Heart left ventricle (tissue), 16 donors: Measurements from ENCODE around the gene TMEM198. TPM values are rescaled to one million over a fixed set of nuclear protein-coding genes. Genes with fewer than 3 reads are reported as not detected.

ENCODE experiments used
- ATAC-seq, 4 donors: fragments of 200-7000 bp; cut with Tn5 transposase; one replicate each; pipeline ENCODE4 v1.9.1; 2020 to 2022; ENCODE audit warnings: moderate library complexity in 4 of 4, mild to moderate bottlenecking in 3 of 4, moderate number of reproducible peaks in 1 of 4
- DNase-seq, 5 donors: peaks; one replicate each; pipeline ENCODE4 v3.0.0-alpha.2; 2020
- H3K27ac ChIP-seq, 12 donors: fragments of 200-600 bp; sonication (generic) in 4 of 12; one replicate each; pipeline versions ENCODE4 v1.5.0 to v1.8.0; 2016 to 2022; ENCODE audit warnings: mild to moderate bottlenecking in 2 of 12
- H3K27me3 ChIP-seq, 9 donors: fragments of 200-600 bp; sonication (generic) in 2 of 9; one replicate each; pipeline versions ENCODE4 v1.5.1 to v1.8.0; 2016 to 2022; ENCODE audit warnings: mild to moderate bottlenecking in 3 of 9
- H3K36me3 ChIP-seq, 9 donors: fragments of 200-600 bp; sonication (generic) in 2 of 9; one replicate each; pipeline versions ENCODE4 v1.5.0 to v1.8.0; 2018 to 2022; ENCODE audit warnings: mild to moderate bottlenecking in 2 of 9
- H3K4me1 ChIP-seq, 12 donors: fragments of 200-600 bp; sonication (generic) in 4 of 12; one replicate each; pipeline versions ENCODE4 v1.5.0 to v1.8.0; 2016 to 2022; ENCODE audit warnings: mild to moderate bottlenecking in 3 of 12
- H3K4me3 ChIP-seq, 12 donors: fragments of 200-600 bp; sonication (generic) in 4 of 12; one replicate each; pipeline versions ENCODE4 v1.5.0 to v1.8.0; 2017 to 2022; ENCODE audit warnings: mild to moderate bottlenecking in 9 of 12, moderate library complexity in 4 of 12
- H3K9me3 ChIP-seq, 12 donors: fragments of 200-600 bp; sonication (generic) in 4 of 12; one replicate each; pipeline versions ENCODE4 v1.5.0 to v1.8.0; 2016 to 2022; ENCODE audit warnings: mild to moderate bottlenecking in 1 of 12
- POLR2A ChIP-seq, 2 donors: fragments of 450-650 bp; IDR thresholded peaks; one replicate each; pipeline ENCODE4 v1.6.1; 2017; ENCODE audit warnings: antibody characterized with exemption in 2 of 2, mild to moderate bottlenecking in 2 of 2, moderate library complexity in 2 of 2
- WGBS, 4 donors: extraction: QIAGEN DNeasy Blood & Tissue Kit in 2 of 4; methylation state at CpG; one replicate each; pipeline versions ENCODE4 v1.1.5 to v1.1.7; 2013 to 2018; 5-methylcytosine and 5-hydroxymethylcytosine counted together
- intact Hi-C, 10 donors: fragments of 100-400 bp; cut with DNase I; formaldehyde crosslinking; loops; one replicate each; pipeline versions ENCODE4 v1.11.1 to v1.14.2; 2022
- polyA plus RNA-seq, 2 donors: library from polyadenylated mRNA; stranded (reverse); fragments of 200-250 nt; gene quantifications; one replicate each; pipeline ENCODE4 v1.2.3, GENCODE V29; 2013
- total RNA-seq, 9 donors: library from RNA; depleted of rRNA in 2 of 9; stranded (reverse); fragments of >200 nt in 2 of 9; fragmentation: NEBNext Ultra II Directional in 3 of 9; extraction: Animal tissue kit (Norgen Biotek cat#: 25700) in 3 of 9; gene quantifications; one replicate each; pipeline versions ENCODE4 v1.1.0 to v1.2.4, GENCODE V29; 2016 to 2023
- TF ChIP-seq, protein P1 (sequence below), 12 donors: fragments of 200-600 bp; sonication (generic) in 4 of 12; IDR thresholded peaks; one replicate each; pipeline versions ENCODE4 v1.5.0 to v1.8.0; 2018 to 2022; ENCODE audit warnings: antibody characterized with exemption in 12 of 12, mild to moderate bottlenecking in 5 of 12
- donor health status: ischemic (EF 13 %, LVEDD 7.1; RV severe dilation, severe dysfunction).
- donor health status: healthy with polysubstance abuse.
- donor health status: DM: no; HTN: yes; CAD: no.
- donor health status: DM: no; HTN: no; CAD: no.
- donor health status: ischemic (EF 25% LVEDD 6.9; RV normal size, moderate dysfunction).
- donor health status: ischemic (EF 25% LVEDD 5.7; RV mildly dilated, moderate dysfunction).
- donor health status: healthy.
- donor health status: DM: yes; HTN: yes; CAD: no.
- donor health status: ischemic (EF 35%, LVEDD 5.7; RV mildly dilated, moderate dysfunction).
- donor health status: nonischemic (EF 11% LVEDD 7.7; RV severe dilation, severe dysfunction).
- donor health status: DM: yes; HTN: yes; CAD: no.
- donor health status: PGD.
- donor health status: ischemic (EF 29% LVEDD 5.4; RV normal size, mild dysfunction).
- donor health status: nonischemic (EF 23%, LVEDD 6.1; RV moderate dilation, normal function).

The TMEM198 gene
- total and polyA plus RNA-seq, 11 donors: 0.65 to 10.2 (median 2.3) TPM

DNA sequence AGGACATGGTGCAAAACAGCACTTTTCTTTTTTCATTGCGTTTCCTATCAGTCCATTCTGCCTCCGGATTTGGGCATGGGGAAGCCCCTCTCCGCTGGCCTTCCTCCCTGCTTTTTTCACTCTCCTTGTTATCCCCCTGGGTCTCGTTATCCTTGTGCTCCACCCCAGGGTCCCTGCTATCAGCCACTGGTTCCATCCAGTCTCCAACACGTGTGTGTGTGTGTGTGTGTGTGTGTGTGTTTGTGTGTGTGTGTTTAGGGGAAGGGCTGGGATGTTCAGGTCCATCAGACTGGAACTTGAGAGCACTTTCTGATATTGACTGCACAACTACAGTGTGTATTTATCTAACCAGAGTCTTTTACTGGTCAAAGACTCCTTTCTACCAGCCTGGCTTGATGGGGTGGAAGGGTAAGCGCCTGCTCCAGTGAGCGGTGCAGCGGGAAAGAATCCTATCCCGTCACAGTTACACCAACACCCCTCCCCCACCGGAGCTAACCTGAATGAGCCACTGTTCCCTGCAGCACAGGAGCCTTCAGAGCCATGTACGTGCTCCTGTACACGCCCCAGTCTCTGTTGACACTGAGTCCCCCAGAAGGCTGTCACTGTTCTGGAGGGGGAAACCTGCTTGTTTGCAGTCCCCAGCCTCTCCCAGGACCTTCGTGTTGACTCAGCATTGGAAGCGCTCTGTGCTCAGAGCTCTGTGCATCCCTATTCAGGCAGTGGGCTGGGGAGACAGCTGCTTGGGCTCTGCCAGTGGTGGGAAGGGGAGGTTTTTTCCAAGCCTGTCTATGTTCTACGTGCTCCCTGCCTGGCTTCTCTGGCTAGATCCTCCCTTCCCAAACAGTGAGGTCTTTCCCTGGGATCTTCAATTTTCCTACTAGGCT lies 32.9 kb downstream of the TMEM198 start:
- no peak for TF ChIP-seq POLR2A (IDR thresholded peaks at IDR 0.05)
- intact Hi-C loops: no loop called here
- DNase-seq (no peak), ATAC-seq (peak in 2 of 4 donors; percentile 10 to 28)
- Histone ChIP-seq H3K9me3 (no peaks in the 10 kb centered on the region), H3K27ac (no peak overlapping the region), H3K36me3 (no peaks in the 10 kb centered on the region), H3K4me3 (no peak overlapping the region), H3K27me3 (peaks cover 0 to 21% (median 0%) of the 10 kb centered on the region in 9 donors), H3K4me1 (peaks cover 0 to 15% (median 0%) of the 10 kb centered on the region in 12 donors)
- 23 to 35% (median 29%) methylated on average over 14 to 15 of the region's 15 CpGs for WGBS, 4 donors

DNA sequence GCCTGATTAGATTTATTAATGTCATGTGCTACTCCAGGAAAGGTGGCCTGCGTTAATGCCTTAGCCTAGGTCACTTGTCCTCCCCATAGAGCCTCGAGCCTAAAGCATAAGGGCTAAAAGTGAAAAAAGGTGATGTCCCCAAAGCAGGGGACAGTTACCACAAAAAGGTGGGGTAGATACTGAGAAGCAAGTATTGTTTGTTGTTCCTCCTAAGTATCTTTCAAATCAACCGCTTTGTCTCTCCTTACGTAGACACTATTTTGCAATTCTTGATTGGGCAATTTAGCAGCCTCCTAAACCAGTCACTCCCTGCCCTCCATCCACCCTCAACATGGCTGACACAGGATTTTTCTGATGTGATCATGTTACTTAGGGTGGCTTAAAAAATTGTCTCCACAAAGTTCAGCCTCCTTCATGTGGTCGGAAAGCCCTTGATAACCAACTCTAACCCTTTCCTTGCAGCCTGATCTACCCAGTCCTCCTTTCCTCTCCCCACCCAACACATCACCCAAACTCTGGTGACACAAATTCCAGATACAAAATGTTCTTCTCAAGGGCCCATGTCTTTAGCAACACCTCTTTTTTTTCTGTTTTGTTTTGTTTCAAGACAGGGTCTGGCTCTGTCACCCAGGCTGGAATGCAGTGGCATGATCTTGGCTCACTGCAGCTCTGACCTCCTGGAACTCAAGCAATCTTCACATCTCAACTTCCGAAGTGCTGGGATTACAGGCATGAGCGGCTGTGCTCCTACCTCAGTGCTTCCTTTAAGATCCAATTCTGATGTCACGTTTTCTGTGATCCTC lies 35.2 kb downstream of the TMEM198 start:
- H3K9me3 ChIP-seq: no peaks in the 10 kb centered on the region
- WGBS, 4 donors: 71 to 80% (median 73%) methylated on average over 8 of the region's 8 CpGs
- H3K4me3 ChIP-seq: no peak overlapping the region
- peaks cover 0 to 10% (median 0%) of the 10 kb centered on the region in 12 donors for H3K4me1 ChIP-seq
- intact Hi-C loops: no loop called here
- peaks cover 0 to 12% (median 0%) of the 10 kb centered on the region in 9 donors for H3K27me3 ChIP-seq
- ATAC-seq: no peak
- no peak overlapping the region for H3K27ac ChIP-seq
- TF ChIP-seq, protein P1, sequence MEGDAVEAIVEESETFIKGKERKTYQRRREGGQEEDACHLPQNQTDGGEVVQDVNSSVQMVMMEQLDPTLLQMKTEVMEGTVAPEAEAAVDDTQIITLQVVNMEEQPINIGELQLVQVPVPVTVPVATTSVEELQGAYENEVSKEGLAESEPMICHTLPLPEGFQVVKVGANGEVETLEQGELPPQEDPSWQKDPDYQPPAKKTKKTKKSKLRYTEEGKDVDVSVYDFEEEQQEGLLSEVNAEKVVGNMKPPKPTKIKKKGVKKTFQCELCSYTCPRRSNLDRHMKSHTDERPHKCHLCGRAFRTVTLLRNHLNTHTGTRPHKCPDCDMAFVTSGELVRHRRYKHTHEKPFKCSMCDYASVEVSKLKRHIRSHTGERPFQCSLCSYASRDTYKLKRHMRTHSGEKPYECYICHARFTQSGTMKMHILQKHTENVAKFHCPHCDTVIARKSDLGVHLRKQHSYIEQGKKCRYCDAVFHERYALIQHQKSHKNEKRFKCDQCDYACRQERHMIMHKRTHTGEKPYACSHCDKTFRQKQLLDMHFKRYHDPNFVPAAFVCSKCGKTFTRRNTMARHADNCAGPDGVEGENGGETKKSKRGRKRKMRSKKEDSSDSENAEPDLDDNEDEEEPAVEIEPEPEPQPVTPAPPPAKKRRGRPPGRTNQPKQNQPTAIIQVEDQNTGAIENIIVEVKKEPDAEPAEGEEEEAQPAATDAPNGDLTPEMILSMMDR (IDR thresholded peaks at IDR 0.05): no peak
- TF ChIP-seq POLR2A (IDR thresholded peaks at IDR 0.05): no peak
- no peaks in the 10 kb centered on the region for H3K36me3 ChIP-seq
- no peak for DNase-seq

DNA sequence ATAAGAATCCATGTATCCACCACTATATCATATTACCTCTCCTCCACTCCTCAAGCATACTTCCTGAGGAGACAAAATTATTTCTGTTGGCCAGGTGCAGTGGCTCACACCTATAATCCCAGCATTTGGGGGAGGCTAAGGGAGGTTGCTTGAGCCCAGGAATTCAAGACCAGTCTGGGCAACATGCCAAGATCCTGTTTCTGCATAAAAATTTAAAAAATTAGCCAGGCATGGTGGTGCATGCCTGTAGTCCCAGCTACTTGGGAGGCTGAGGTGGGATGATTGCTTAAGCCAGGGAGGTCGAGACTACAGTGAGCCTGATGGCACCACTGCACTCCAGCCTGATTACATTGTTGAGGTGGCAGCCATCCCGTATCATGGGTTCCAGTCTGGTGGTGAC lies 37.5 kb downstream of the TMEM198 start:
- no peak for TF ChIP-seq POLR2A (IDR thresholded peaks at IDR 0.05)
- TF ChIP-seq, protein P1 (IDR thresholded peaks at IDR 0.05): no peak
- Histone ChIP-seq H3K4me3 (no peak overlapping the region), H3K36me3 (no peaks in the 10 kb centered on the region), H3K27ac (no peak overlapping the region), H3K9me3 (no peaks in the 10 kb centered on the region), H3K4me1 (peaks cover 0 to 1% (median 0%) of the 10 kb centered on the region in 12 donors), H3K27me3 (peaks cover 0 to 12% (median 0%) of the 10 kb centered on the region in 9 donors)
- 70 to 82% (median 78%) methylated on average over 2 of the region's 2 CpGs for WGBS, 4 donors
- ATAC-seq (no peak), DNase-seq (no peak)
- intact Hi-C loops: no loop called here

DNA sequence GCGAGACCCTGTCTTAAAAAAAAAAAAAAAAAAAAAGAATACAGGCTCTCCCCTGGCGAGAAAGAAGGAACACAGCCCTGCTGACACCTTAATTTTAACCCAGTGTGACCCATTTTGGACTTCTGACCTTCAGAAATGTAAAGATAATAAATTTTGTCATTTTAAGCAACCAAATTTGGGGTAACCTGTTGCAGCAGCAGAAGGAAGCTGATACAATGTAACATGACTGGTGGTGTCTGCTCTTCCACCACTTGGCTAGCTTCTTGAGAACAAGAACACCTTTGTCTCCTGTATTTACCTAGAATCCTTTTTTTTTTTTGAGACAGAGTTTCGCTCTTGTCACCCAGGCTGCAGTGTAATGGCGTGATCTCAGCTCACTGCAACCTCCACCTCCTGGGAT lies 47.3 kb downstream of the TMEM198 start:
- no peak for DNase-seq
- no peak for ATAC-seq
- H3K27me3 ChIP-seq: no peaks in the 10 kb centered on the region
- H3K4me3 ChIP-seq: no peak overlapping the region
- intact Hi-C loops: no loop called here
- H3K27ac ChIP-seq: no peak overlapping the region
- H3K9me3 ChIP-seq: no peaks in the 10 kb centered on the region
- H3K36me3 ChIP-seq: no peaks in the 10 kb centered on the region
- WGBS, 4 donors: 62 to 86% (median 64%) methylated on average over 4 of the region's 4 CpGs
- H3K4me1 ChIP-seq: peaks cover 0 to 6% (median 0%) of the 10 kb centered on the region in 12 donors
- TF ChIP-seq POLR2A (IDR thresholded peaks at IDR 0.05): no peak
- TF ChIP-seq, protein P1 (IDR thresholded peaks at IDR 0.05): no peak
